Measurements from ENCODE around the gene ATOSB. TPM values are rescaled to one million over a fixed set of nuclear protein-coding genes. Genes with fewer than 3 reads are reported as not detected.
"Not testable (repeated sequence)": the region's sequence is repeated elsewhere in the genome, so short reads cannot be mapped to it uniquely, and the experiment has no call there.

Gene ATOSB
- total and polyA plus RNA-seq, 8 donors: 8.6 to 63.0 (median 14.0) TPM

GRCh38 chr9:35162605-35163315 lies 47.1 kb upstream of the ATOSB start:
- no peaks in the 10 kb centered on the region for H3K9me3 ChIP-seq
- intact Hi-C loops (cut with DNase I; ENCODE audit: low total_unique reads): no loop called here

GRCh38 chr9:35161713-35162604 lies 46.3 kb upstream of the ATOSB start, which contains the start of gene UNC13B:
TSS of gene UNC13B (plus strand) at chr9:35162009. CDS start at chr9:35162284, 275 bp downstream.
- WGBS, 5 donors: 1% methylated on average over 53 to 70 of the region's 70 CpGs
- intact Hi-C loops (cut with DNase I; ENCODE audit: low total_unique reads): no loop called here
- H3K4me1 ChIP-seq: peaks cover 7 to 40% (median 20%) of the 10 kb centered on the region in 4 donors
- DNase-seq: peak; percentile 97 to 98
- TF ChIP-seq EP300 (IDR thresholded peaks at IDR 0.05) (no peak), POLR2AphosphoS5 (IDR thresholded peaks at IDR 0.05) (peak; percentile 58 to 93 (median 85)), CTCF (IDR thresholded peaks at IDR 0.05) (no peak), POLR2A (IDR thresholded peaks at IDR 0.05) (peak in 2 of 4 donors; percentile 38 to 88)
- peak within 1 kb of the TSS; percentile 84 to 96 (median 94) for H3K27ac ChIP-seq
- peak within 1 kb of the TSS; percentile 64 to 80 (median 76) for H3K4me3 ChIP-seq
- H3K9me3 ChIP-seq: no peaks in the 10 kb centered on the region
- no peaks in the 10 kb centered on the region for H3K27me3 ChIP-seq
- H3K36me3 ChIP-seq: no peaks in the 10 kb centered on the region

More at GRCh38 chr9:35162605-35163315, 47.1 kb upstream of the ATOSB start:
- TF ChIP-seq CTCF (IDR thresholded peaks at IDR 0.05): no peak
- TF ChIP-seq EP300 (IDR thresholded peaks at IDR 0.05): no peak
- TF ChIP-seq POLR2AphosphoS5 (IDR thresholded peaks at IDR 0.05): no peak
- TF ChIP-seq POLR2A (IDR thresholded peaks at IDR 0.05): no peak
- WGBS, 5 donors: 8 to 13% (median 12%) methylated on average over 11 of the region's 11 CpGs
- peak overlapping the region; percentile 84 to 96 (median 94) for H3K27ac ChIP-seq
- peak overlapping the region; percentile 64 to 80 (median 76) for H3K4me3 ChIP-seq
- H3K27me3 ChIP-seq: no peaks in the 10 kb centered on the region
- no peaks in the 10 kb centered on the region for H3K36me3 ChIP-seq
- peak in 1 of 2 donors; percentile 44 for DNase-seq
- H3K4me1 ChIP-seq: peaks cover 7 to 40% (median 20%) of the 10 kb centered on the region in 4 donors

GRCh38 chr9:35158501-35159280 lies 43.0 kb upstream of the ATOSB start:
- Histone ChIP-seq H3K27me3 (no peaks in the 10 kb centered on the region), H3K4me1 (peaks cover 7 to 23% (median 12%) of the 10 kb centered on the region in 4 donors), H3K4me3 (no peak overlapping the region), H3K27ac (no peak overlapping the region), H3K36me3 (no peaks in the 10 kb centered on the region), H3K9me3 (no peaks in the 10 kb centered on the region)
- 86 to 92% (median 88%) methylated on average over 10 of the region's 10 CpGs for WGBS, 5 donors
- intact Hi-C loops (cut with DNase I; ENCODE audit: low total_unique reads): no loop called here
- DNase-seq: no peak
- no peak for TF ChIP-seq POLR2AphosphoS5 (IDR thresholded peaks at IDR 0.05)
- TF ChIP-seq POLR2A (IDR thresholded peaks at IDR 0.05): no peak
- no peak for TF ChIP-seq EP300 (IDR thresholded peaks at IDR 0.05)
- no peak for TF ChIP-seq CTCF (IDR thresholded peaks at IDR 0.05)

GRCh38 chr9:35157836-35158235 lies 42.2 kb upstream of the ATOSB start:
- H3K4me1 ChIP-seq: peaks cover 0 to 14% (median 6%) of the 10 kb centered on the region in 4 donors
- H3K27me3 ChIP-seq; H3K27ac ChIP-seq; H3K9me3 ChIP-seq; H3K4me3 ChIP-seq; H3K36me3 ChIP-seq; intact Hi-C loops (cut with DNase I; ENCODE audit: low total_unique reads); DNase-seq: not testable (repeated sequence)
- 66 to 76% (median 68%) methylated on average over 6 of the region's 6 CpGs for WGBS, 5 donors

All from stomach (tissue), 9 donors.